NCI-H526 (cell line): ENCODE measurements around the gene ANAPC16.
A peak's percentile ranks its signal among the peaks of the same experiment; 100 is the strongest.
"Not testable (repeated sequence)": the region's sequence is repeated elsewhere in the genome, so short reads cannot be mapped to it uniquely, and the experiment has no call there.

Experiments
- DNase-seq, 2 experiments: peaks; one replicate each; lab custom pipeline; 2025; lab: John Stamatoyannopoulos, UW

Gene ANAPC16

DNA sequence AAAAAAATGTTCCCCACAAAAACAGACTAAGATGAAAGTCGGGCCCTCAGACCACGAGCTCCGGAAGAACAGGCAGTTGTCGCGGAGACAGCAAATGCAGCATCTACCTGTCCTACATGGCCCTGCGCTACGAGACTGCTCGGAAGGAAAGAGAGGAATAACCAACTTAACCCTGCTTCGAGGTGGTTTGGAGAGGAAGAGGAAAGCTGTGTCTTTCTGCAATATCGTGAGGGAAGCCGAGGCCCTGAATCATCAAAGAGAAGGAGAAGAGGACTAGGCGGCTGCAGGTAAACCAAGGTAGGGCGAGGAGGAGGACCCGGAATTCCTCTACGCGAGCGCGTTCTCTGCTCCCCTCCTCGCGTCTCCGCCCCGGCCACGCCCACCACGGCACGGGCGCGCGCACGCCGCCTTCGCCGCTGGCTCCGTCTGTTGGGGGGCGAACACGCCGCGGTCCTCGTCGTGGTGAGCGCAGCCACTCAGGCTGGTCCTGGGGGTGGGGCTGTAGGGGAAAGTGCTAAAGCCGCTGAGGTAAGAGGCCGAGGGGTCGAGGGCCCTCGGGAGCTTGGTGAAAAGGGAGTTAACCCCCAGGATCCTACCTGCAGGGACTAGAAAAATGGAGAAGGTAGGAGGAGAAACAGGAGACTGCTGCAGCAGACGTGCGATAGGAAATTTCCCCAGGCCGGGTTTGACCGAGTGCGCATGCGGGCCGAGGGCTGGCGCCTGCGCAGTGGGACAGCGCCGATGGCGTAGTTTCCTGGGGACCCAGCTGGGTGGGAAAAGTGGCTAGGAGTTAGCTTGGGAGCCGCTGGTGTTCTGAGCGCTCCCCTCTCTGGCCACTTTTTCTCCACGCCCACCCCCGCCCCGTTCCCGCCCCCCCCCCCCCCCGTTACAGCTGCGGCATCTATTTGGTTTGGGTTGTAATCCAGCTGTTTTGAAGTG lies at the start of gene ANAPC16, which contains the start of gene ASCC1:
TSS of gene ANAPC16 (plus strand) at position 402 of the 939 bp plus-strand sequence. CDS start 7,903 bp downstream, outside the sequence.
TSS of gene ASCC1 (minus strand) at position 666 of the 939 bp plus-strand sequence. CDS start 2,978 bp downstream, outside the sequence.
- DNase-seq = peak; percentile 79 to 89

DNA sequence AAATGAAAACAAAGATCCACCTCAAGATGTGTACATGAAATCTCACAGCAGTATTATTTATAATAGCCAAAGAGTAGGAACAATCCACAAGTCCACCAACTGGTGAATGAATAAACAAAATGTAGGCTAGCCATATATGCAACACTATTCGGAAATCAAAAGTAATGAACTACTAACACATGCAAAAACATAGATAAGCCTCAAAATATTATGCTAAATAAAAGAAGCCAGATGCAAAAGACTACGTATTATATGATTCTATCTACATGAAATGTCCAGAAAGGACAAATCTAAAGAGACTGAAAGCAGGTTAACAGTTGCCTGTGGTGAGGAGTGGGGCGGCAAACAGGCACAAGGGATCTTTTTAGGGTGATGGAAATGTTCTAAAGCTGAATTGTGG lies 48.7 kb upstream of the ANAPC16 start:
- DNase-seq = no peak

DNA sequence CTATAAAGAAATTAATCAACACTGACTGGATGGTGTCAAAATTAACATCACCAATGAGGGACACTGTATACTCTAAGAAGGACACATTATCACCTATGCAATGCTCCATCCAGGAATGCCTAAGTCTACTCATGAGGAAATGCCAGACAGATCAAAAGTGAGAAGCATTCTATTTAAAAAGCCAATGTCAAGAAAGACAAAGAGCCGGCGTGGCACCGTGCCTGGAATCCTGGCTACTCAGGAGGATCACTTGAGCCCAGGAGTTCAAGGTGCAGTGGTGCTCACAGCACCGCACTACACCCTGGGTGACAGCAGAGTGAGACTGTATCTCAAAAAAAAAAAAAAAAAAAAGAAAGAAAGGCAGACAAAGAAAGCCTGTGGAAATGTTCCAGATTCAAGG lies 45.5 kb upstream of the ANAPC16 start:
- DNase-seq = no peak

DNA sequence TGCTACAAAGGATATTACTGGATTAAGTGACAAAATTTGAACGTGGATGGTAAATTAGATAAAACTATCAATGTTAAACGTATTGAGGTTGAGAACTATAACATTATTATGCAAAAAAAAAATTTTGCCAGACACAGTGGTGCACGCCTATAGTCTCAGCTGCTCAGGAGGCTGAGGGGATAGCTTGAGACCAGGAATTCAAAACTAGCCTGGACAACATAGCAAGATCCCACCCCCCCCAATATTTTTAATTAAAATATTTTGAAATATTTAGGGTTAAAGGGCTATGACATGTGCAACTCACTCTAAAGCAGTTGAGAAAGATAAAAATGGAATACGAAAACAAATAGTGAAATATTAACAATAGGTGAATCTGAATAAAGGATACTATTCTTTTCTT lies 45.1 kb upstream of the ANAPC16 start:
- no peak for DNase-seq

DNA sequence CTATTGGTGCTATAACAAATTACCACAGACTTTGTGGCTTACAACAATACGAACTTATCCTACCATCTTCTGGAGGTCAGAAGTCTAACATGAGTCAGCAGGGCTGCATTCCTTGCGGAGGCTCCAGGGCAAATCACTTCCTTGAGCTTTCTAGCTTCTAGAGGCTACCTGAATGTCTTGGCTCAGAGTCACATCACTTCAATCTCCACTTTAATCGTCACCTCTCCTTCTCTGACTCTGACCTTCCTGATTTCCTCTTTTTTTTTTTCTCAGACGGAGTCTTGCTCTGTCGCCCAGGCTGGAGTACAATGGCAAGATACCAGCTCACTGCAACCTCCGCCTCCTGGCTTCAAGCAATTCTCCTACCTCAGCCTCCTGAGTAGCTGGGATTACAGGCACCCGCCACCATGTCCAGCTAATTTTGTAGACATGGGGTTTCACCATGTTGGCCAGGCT lies 44.6 kb upstream of the ANAPC16 start:
- DNase-seq = no peak

DNA sequence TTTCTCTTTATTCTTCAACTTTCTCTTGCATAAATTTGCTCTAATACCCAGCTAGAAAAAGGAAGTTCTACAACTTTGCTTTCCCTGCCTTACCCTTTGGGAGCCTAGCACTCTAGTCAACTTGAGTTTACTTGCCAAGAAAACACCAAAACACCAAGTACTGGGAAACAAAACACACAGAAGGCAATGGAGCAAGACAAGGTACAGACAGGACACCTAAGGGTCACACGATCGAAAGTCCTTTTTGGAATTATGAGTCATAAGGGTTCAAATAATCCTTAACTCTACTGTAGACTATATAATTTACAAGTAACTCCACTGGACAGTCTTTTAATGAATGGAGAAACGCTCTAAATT lies 42.6 kb upstream of the ANAPC16 start:
- DNase-seq = no peak

GRCh38 chr10:72173619-72174296 lies 42.1 kb upstream of the ANAPC16 start:
- DNase-seq = no peak

DNA sequence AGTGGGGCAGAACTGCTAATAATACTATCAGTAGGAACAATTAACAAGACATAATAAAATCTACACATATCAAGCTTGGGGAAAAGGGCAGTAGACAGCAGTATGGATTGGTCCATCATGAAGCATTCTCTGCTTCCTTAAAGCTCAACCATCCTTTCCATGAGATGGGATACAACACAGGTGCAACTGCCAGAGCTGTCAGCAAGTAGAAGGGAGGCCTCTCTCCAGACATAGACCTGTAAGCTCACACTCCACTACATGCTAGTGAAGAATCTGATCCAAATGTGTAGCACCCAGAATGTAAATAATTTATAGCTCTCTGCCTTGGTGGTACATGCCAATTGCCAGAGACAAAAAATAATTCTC lies 41.5 kb upstream of the ANAPC16 start:
- DNase-seq = no peak

- no peak for DNase-seq
Measured at GRCh38 chr10:72175149-72175548, 40.7 kb upstream of the ANAPC16 start.

DNA sequence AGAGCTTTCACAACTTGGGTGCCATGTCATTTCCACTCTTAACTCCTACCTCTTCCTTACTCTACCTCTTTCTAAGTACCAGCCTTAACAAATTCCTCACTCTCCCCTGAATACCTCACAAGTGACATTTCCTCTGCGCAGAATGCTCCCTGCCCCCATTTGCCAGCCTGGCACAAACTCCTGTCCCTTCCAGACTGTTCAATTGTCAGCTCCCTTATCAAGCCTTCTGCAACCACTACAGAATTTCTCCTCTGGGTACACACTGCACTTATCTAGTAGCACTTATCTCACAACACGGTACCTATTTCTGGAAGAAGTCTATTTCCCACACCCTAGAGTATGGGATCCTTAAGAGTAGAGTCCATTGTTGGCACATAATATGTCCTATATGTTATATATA lies 39.1 kb upstream of the ANAPC16 start:
- no peak for DNase-seq

DNA sequence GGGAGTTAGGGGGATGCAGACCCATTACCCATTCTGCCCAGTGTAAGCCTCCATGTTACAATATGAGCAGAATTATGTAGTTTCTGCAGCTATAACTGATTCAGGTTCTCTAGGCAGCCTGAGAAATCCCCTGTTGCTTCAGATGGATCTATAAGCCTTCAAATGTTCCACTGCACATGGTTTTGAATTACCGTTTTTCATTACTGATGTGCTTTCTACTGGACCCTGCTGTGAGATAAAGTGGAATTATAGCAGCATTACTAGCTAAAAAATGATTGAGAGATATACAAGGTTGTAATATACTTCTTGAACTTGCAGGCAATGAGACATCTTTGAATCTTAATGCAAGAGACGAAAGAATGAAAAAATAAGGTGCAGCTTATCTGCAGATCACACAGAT lies 38.4 kb upstream of the ANAPC16 start:
- no peak for DNase-seq

GRCh38 chr10:72184156-72184555 lies 31.7 kb upstream of the ANAPC16 start:
- DNase-seq = no peak

GRCh38 chr10:72186258-72186981 lies 29.4 kb upstream of the ANAPC16 start:
- DNase-seq = no peak

DNA sequence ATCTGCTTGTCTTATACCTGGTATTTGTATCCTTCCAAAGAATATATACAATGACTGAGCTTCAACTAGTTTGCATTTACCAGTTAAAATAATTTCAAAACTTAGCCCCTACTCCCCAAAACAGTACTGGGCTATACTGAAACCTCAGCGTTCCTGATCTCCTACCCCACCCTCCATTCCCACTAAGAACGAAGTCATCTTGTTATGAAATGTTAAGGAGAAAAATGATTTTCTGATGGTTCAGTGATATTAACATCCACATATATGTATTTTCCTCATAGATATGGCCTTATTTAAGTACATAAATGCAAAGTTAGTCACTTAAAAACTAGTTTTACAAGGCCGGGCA lies 28.9 kb upstream of the ANAPC16 start:
- no peak for DNase-seq

GRCh38 chr10:72194949-72195348 lies 20.9 kb upstream of the ANAPC16 start:
- DNase-seq = no peak

GRCh38 chr10:72200883-72201282 lies 14.9 kb upstream of the ANAPC16 start:
- no peak for DNase-seq

DNA sequence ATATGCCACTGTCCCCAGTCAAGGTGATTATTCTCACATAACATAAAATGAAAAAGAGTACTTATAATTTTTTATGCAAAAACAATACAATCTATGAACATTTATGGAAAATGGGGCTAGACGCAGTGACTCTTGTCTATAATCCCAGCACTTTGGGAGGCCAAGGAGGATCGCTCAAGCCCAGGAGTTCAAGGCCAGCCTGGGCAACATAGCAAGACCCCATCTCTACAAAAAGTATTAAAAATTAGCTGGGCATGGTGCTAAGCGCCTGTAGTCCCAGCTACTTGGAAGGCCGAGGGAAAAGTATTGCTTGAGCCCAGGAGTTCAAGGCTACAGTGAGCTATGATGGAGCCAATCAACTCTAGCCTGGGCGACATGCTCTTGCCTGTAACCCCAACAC lies 14.5 kb upstream of the ANAPC16 start:
- DNase-seq = no peak

DNA sequence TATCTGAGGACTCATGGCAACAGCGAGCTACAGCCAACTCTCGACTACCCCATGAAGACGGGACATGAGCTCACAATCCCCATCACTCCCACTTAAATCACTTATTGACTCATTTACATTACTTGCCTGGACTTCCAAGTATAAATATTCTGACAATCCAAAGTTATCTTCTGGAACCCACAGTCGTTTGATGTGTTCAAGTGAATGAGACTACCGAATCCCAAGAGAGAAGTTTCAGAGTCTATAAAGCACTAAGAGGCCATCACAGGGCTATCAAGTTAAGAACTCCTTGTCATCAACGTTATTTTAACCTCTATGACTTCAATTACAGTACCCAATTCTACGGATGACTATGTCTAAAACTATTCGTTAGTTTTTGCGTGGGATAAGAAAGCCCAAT lies 11.5 kb upstream of the ANAPC16 start:
- DNase-seq = no peak

GRCh38 chr10:72204724-72205123 lies 11.1 kb upstream of the ANAPC16 start:
- no peak for DNase-seq

GRCh38 chr10:72206511-72207229 lies 9.1 kb upstream of the ANAPC16 start:
- DNase-seq = no peak

DNA sequence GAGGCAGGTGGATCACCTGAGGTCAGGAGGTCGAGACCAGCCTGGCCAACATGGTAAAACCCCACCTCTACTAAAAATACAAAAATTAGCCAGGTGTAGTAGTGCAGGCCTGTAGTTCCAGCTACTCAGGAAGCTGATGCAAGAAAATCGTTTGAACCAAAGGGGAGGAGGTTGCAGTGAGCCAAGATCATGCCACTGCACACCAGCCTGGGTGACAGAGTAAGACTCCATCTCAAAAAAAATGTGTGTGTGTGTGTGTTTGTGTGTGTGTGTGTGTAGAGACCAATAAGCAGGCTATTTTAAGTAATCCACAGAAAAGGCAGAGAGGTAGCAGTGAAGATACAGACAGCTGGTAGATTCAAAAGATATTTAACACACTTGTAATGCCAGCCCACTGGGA lies 7.3 kb upstream of the ANAPC16 start:
- DNase-seq = not testable (repeated sequence)

GRCh38 chr10:72211381-72211780 lies 4.4 kb upstream of the ANAPC16 start:
- DNase-seq = not testable (repeated sequence)
